Transverse colon (tissue), 4 donors: ENCODE results near the gene MPP4.

ENCODE experiments used
- CTCF ChIP-seq, 5 experiments: fragments of 200-600 bp in 3 of 5; fragments of 450-650 bp in 2 of 5; sonication (generic) in 3 of 5; IDR thresholded peaks; 1 replicate in 2 of 5; 2 replicates in 3 of 5; pipeline ENCODE4 v1.5.1; 2016 to 2017; ENCODE audit warnings: antibody characterized with exemption in 5 of 5, inconsistent platforms in 3 of 5, mild to moderate bottlenecking in 2 of 5, moderate library complexity in 1 of 5
- POLR2A ChIP-seq: fragments of 450-650 bp; IDR thresholded peaks from one replicate; pipeline ENCODE4 v1.6.1; 2016; ENCODE audit warnings: antibody characterized with exemption, mild to moderate bottlenecking, moderate library complexity
- POLR2AphosphoS5 ChIP-seq, 3 donors: sonication (generic); formaldehyde crosslinking; IDR thresholded peaks; one replicate each; pipeline ENCODE4 v1.6.1; 2016; ENCODE audit warnings: antibody characterized with exemption in 3 of 3

- TF ChIP-seq CTCF (IDR thresholded peaks at IDR 0.05) (no peak), POLR2AphosphoS5 (IDR thresholded peaks at IDR 0.05) (no peak), POLR2A (no peak)
These were observed 38.0 kb downstream of the MPP4 start for GRCh38 chr2:201660293-201660895.
